ENCODE results near the gene ARHGAP42. TPM values are rescaled to one million over a fixed set of nuclear protein-coding genes. Genes with fewer than 3 reads are reported as not detected.

The ARHGAP42 gene
- total and polyA plus RNA-seq, 4 donors, result 3.8 to 17.2 (median 12.0) TPM

- Histone ChIP-seq H3K27me3 (ENCODE audit: control insufficient read depth in 4 of 4, insufficient read depth in 4 of 4, low read length in 3 of 4) (no peaks in the 10 kb centered on the region), H3K4me1 (ENCODE audit: control insufficient read depth in 4 of 4, insufficient read depth in 4 of 4, low read length in 3 of 4) (peaks cover 0 to 7% (median 5%) of the 10 kb centered on the region in 4 donors), H3K4me3 (ENCODE audit: low read depth in 1 of 3, low read length in 3 of 3) (no peak overlapping the region), H3K27ac (ENCODE audit: low read depth in 1 of 2, low read length in 2 of 2) (no peak overlapping the region), H3K36me3 (ENCODE audit: control insufficient read depth in 4 of 4, insufficient read depth in 3 of 4, low read depth in 1 of 4, low read length in 3 of 4) (no peaks in the 10 kb centered on the region), H3K9ac (ENCODE audit: low read depth in 1 of 2, low read length in 2 of 2) (no peak overlapping the region), H3K9me3 (ENCODE audit: control insufficient read depth in 4 of 4, low read length in 3 of 4) (no peaks in the 10 kb centered on the region)
- WGBS, result 81% methylated on average over 3 of the region's 3 CpGs
- DNase-seq (ENCODE audit: low spot score), result no peak
- TF ChIP-seq HNF4G (IDR thresholded peaks at IDR 0.05), result no peak
- no peak for TF ChIP-seq RAD21 (IDR thresholded peaks at IDR 0.05)
- no peak for TF ChIP-seq FOXA2 (IDR thresholded peaks at IDR 0.05)
- no peak for TF ChIP-seq ATF3 (IDR thresholded peaks at IDR 0.05)
- TF ChIP-seq EGR1 (IDR thresholded peaks at IDR 0.05; ENCODE audit: low read depth in 2 of 2), result no peak
- no peak for TF ChIP-seq CTCF (IDR thresholded peaks at IDR 0.05; ENCODE audit: low read depth, low read length, missing input control)
- TF ChIP-seq MAX (IDR thresholded peaks at IDR 0.05), result no peak
- TF ChIP-seq JUND (IDR thresholded peaks at IDR 0.05), result no peak
- TF ChIP-seq NR2F2 (IDR thresholded peaks at IDR 0.05), result no peak
- TF ChIP-seq SP1 (IDR thresholded peaks at IDR 0.05), result no peak
- TF ChIP-seq HNF4A (conservative IDR thresholded peaks at IDR 0.05), result no peak
- TF ChIP-seq RXRA (IDR thresholded peaks at IDR 0.05), result no peak
- TF ChIP-seq FOXA1 (IDR thresholded peaks at IDR 0.05), result no peak
- TF ChIP-seq ZBTB33 (IDR thresholded peaks at IDR 0.05), result no peak
- no peak for TF ChIP-seq REST (IDR thresholded peaks at IDR 0.05)
Measured at GRCh38 chr11:100730266-100730665, 43.2 kb downstream of the ARHGAP42 start.

GRCh38 chr11:100731471-100731870 is 44.4 kb downstream of the ARHGAP42 start:
- Histone ChIP-seq H3K9ac (ENCODE audit: low read depth in 1 of 2, low read length in 2 of 2) (no peak overlapping the region), H3K4me1 (ENCODE audit: control insufficient read depth in 4 of 4, insufficient read depth in 4 of 4, low read length in 3 of 4) (peaks cover 0 to 7% (median 5%) of the 10 kb centered on the region in 4 donors), H3K36me3 (ENCODE audit: control insufficient read depth in 4 of 4, insufficient read depth in 3 of 4, low read depth in 1 of 4, low read length in 3 of 4) (no peaks in the 10 kb centered on the region), H3K27me3 (ENCODE audit: control insufficient read depth in 4 of 4, insufficient read depth in 4 of 4, low read length in 3 of 4) (no peaks in the 10 kb centered on the region), H3K9me3 (ENCODE audit: control insufficient read depth in 4 of 4, low read length in 3 of 4) (no peaks in the 10 kb centered on the region), H3K27ac (ENCODE audit: low read depth in 1 of 2, low read length in 2 of 2) (no peak overlapping the region), H3K4me3 (ENCODE audit: low read depth in 1 of 3, low read length in 3 of 3) (no peak overlapping the region)
- no peak for DNase-seq (ENCODE audit: low spot score)
- 76% methylated on average over 1 of the region's 1 CpG for WGBS
- TF ChIP-seq FOXA2 (IDR thresholded peaks at IDR 0.05) (no peak), HNF4A (conservative IDR thresholded peaks at IDR 0.05) (no peak), FOXA1 (IDR thresholded peaks at IDR 0.05) (no peak), RXRA (IDR thresholded peaks at IDR 0.05) (no peak), NR2F2 (IDR thresholded peaks at IDR 0.05) (no peak), YY1 (IDR thresholded peaks at IDR 0.05) (no peak), CTCF (IDR thresholded peaks at IDR 0.05; ENCODE audit: low read depth, low read length, missing input control) (no peak), MAX (IDR thresholded peaks at IDR 0.05) (no peak), JUND (IDR thresholded peaks at IDR 0.05) (no peak), GABPA (IDR thresholded peaks at IDR 0.05 in 1 of 2, conservative IDR thresholded peaks at IDR 0.05 in 1 of 2) (no peak), SP1 (IDR thresholded peaks at IDR 0.05) (no peak), TAF1 (conservative IDR thresholded peaks at IDR 0.05) (no peak), RAD21 (IDR thresholded peaks at IDR 0.05) (no peak), ZBTB33 (IDR thresholded peaks at IDR 0.05) (no peak), EGR1 (IDR thresholded peaks at IDR 0.05; ENCODE audit: low read depth in 2 of 2) (no peak)

All from liver (tissue), 9 donors.